NCI-H2227 (cell line): ENCODE data around the gene CSRP2.

ENCODE experiments used
- DNase-seq: peaks from one replicate; lab custom pipeline; 2025; ENCODE audit not compliant: unreplicated experiment; lab: John Stamatoyannopoulos, UW

The CSRP2 gene

GRCh38 chr12:76878899-76879709 is at the start of gene CSRP2:
CSRP2 (minus strand) TSS chr12:76879019; CDS start chr12:76866260, 12,759 bp downstream.
- peak; percentile 97 for DNase-seq

- peak; percentile 34 for DNase-seq
These were observed 48.5 kb upstream of the CSRP2 start for GRCh38 chr12:76927170-76927784.

- DNase-seq, result no peak
These were observed 46.3 kb upstream of the CSRP2 start for GRCh38 chr12:76925135-76925534.

- no peak for DNase-seq
These were observed 44.0 kb upstream of the CSRP2 start for GRCh38 chr12:76922866-76923265.

GRCh38 chr12:76921891-76922664 is 43.3 kb upstream of the CSRP2 start:
- no peak for DNase-seq

- no peak for DNase-seq
These were observed 42.3 kb upstream of the CSRP2 start for GRCh38 chr12:76921100-76921471.

- no peak for DNase-seq
These were observed 41.6 kb upstream of the CSRP2 start for GRCh38 chr12:76920172-76921099.

- peak; percentile 55 for DNase-seq
These were observed 40.8 kb upstream of the CSRP2 start for GRCh38 chr12:76919383-76920171.

GRCh38 chr12:76916170-76916540 is 37.3 kb upstream of the CSRP2 start:
- DNase-seq, result no peak

GRCh38 chr12:76915361-76916169 is 36.7 kb upstream of the CSRP2 start:
- DNase-seq, result no peak

- no peak for DNase-seq
These were observed 35.5 kb upstream of the CSRP2 start for GRCh38 chr12:76914102-76914859.

- peak; percentile 9 for DNase-seq
These were observed 30.5 kb upstream of the CSRP2 start for GRCh38 chr12:76909290-76909689.

GRCh38 chr12:76908303-76909017 is 29.6 kb upstream of the CSRP2 start:
- DNase-seq, result peak; percentile 44

GRCh38 chr12:76901628-76902380 is 23.0 kb upstream of the CSRP2 start:
- no peak for DNase-seq

- no peak for DNase-seq
These were observed 20.7 kb upstream of the CSRP2 start for GRCh38 chr12:76899522-76899921.

GRCh38 chr12:76898442-76898841 is 19.6 kb upstream of the CSRP2 start:
- DNase-seq, result no peak

GRCh38 chr12:76896274-76896673 is 17.5 kb upstream of the CSRP2 start:
- DNase-seq, result no peak
